Colonic mucosa (tissue), 4 donors: ENCODE data around the gene FOXP1. TPM values are rescaled to one million over a fixed set of nuclear protein-coding genes. Genes with fewer than 3 reads are reported as not detected.

Experiments
- DNase-seq: peaks from one replicate; pipeline ENCODE4 v3.0.0-alpha.2; 2020
- H3K27ac ChIP-seq: fragments of 200-600 bp; one replicate; pipeline ENCODE4 v1.8.0; 2021
- H3K27me3 ChIP-seq: fragments of 200-600 bp; one replicate; pipeline ENCODE4 v1.8.0; 2021
- H3K36me3 ChIP-seq: fragments of 200-600 bp; one replicate; pipeline ENCODE4 v1.8.0; 2021
- H3K4me1 ChIP-seq: fragments of 200-600 bp; one replicate; pipeline ENCODE4 v1.8.0; 2021; ENCODE audit warnings: mild to moderate bottlenecking
- H3K4me3 ChIP-seq: fragments of 200-600 bp; one replicate; pipeline ENCODE4 v1.8.0; 2021
- H3K9ac ChIP-seq, 2 donors: one replicate each; pipeline ENCODE4 v1.7.0; 2013; ENCODE audit warnings: control low read depth in 2 of 2, low read depth in 2 of 2, low read length in 2 of 2
- H3K9me3 ChIP-seq: fragments of 200-600 bp; one replicate; pipeline ENCODE4 v1.8.0; 2021
- intact Hi-C: fragments of 100-400 bp; cut with DNase I; formaldehyde crosslinking; loops from one replicate; pipeline ENCODE4 v1.14.1; 2022
- total RNA-seq, 2 donors: library from RNA; stranded (reverse); fragmentation: NEBNext Ultra II Directional in 1 of 2; extraction: Animal tissue kit (Norgen Biotek cat#: 25700) in 1 of 2; gene quantifications; one replicate each; pipeline ENCODE4 v1.2.1, GENCODE V29; 2021
- TF ChIP-seq, protein P1 (sequence below): fragments of 200-600 bp; IDR thresholded peaks from one replicate; pipeline ENCODE4 v1.8.0; 2022; ENCODE audit warnings: antibody characterized with exemption, mild to moderate bottlenecking
- donor health status: healthy.
- donor health status: DM: no; HTN: no; CAD: no.
- donor health status: DM: no; HTN: no; CAD: no.

The FOXP1 gene
- total RNA-seq, 2 donors from 2014 or later, result 127 to 128 TPM

DNA sequence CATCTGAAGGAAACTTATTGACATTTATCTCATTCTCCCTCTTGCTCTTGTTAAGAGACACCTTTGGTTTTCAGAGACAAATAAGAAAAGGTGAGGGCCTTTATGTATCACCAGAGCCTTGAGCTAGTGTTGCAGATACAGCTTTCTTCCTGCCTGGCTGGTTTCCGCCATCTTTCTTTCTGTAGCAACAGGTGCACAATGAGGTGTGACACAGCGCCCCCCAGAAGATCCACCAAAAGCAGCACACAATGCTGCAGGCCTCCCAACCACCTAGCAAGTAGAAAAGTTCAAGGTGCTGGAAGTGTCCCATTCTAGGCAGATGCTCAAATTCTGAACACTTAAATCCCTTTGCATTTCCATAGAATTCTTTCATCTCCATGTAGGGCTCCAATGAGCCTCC is 106.6 kb downstream of the FOXP1 start:
- H3K27me3 ChIP-seq, result no peaks in the 10 kb centered on the region
- H3K9ac ChIP-seq, result no peak overlapping the region
- DNase-seq, result no peak
- H3K9me3 ChIP-seq, result no peaks in the 10 kb centered on the region
- TF ChIP-seq, protein P1, sequence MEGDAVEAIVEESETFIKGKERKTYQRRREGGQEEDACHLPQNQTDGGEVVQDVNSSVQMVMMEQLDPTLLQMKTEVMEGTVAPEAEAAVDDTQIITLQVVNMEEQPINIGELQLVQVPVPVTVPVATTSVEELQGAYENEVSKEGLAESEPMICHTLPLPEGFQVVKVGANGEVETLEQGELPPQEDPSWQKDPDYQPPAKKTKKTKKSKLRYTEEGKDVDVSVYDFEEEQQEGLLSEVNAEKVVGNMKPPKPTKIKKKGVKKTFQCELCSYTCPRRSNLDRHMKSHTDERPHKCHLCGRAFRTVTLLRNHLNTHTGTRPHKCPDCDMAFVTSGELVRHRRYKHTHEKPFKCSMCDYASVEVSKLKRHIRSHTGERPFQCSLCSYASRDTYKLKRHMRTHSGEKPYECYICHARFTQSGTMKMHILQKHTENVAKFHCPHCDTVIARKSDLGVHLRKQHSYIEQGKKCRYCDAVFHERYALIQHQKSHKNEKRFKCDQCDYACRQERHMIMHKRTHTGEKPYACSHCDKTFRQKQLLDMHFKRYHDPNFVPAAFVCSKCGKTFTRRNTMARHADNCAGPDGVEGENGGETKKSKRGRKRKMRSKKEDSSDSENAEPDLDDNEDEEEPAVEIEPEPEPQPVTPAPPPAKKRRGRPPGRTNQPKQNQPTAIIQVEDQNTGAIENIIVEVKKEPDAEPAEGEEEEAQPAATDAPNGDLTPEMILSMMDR, result no peak
- no peaks in the 10 kb centered on the region for H3K4me1 ChIP-seq
- intact Hi-C loops, result no loop called here
- no peaks in the 10 kb centered on the region for H3K36me3 ChIP-seq
- H3K27ac ChIP-seq, result no peak overlapping the region
- H3K4me3 ChIP-seq, result no peak overlapping the region

DNA sequence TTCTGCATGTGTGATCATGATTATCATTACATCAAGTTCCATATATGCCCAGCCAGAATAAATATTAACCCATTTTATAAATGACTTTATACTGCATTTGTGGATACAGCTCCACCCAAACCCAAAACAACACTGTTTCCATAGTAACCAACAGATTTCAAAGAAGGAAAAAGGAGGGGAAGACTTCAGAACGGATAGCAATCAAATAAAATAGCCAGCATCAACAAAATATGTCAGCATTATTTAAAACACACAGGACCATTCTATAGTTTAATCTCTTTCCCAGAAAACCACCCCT is 114.4 kb downstream of the FOXP1 start:
- Histone ChIP-seq H3K27ac (no peak overlapping the region), H3K4me1 (no peaks in the 10 kb centered on the region), H3K27me3 (no peaks in the 10 kb centered on the region), H3K36me3 (no peaks in the 10 kb centered on the region), H3K9me3 (no peaks in the 10 kb centered on the region), H3K9ac (no peak overlapping the region), H3K4me3 (no peak overlapping the region)
- intact Hi-C loops, result no loop called here
- TF ChIP-seq, protein P1, result no peak
- no peak for DNase-seq

DNA sequence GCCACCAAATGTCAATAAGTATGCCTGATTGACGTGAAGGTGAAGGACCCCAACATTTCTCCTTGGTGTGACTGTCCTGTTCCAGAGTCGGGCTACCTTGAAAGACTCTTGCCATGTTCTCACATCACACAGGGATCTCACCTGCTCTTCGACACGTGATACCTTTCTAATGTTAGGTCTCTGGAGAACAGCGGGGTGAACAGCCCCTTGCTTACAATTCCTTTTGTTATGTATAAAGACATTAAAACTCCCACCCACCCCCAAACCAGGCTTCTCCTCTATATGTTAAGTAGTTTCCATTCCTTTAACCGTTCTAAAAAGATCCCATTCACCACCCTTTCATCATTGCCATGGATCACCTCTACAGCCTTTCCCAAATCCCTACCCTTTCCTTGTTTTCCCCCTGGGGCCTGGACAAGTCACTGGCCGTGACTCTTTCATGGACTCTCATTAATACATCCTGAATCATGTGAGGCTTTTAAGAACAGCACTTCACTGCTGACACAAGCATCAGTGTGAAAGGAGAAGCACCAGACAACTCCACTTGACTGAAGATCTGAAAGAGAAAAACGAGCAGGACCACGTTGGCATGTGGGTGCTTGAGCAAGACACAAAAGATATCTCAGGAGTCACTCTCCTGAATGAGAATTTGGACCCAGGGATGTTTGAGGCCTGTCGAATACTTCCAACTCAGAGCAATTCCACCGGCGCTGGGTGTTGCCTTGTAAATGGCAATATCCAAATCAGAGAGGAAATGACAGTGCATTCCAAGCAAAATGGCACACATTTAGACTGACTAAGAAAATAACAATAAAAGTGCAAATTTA is 115.0 kb downstream of the FOXP1 start:
- no peak for DNase-seq

DNA sequence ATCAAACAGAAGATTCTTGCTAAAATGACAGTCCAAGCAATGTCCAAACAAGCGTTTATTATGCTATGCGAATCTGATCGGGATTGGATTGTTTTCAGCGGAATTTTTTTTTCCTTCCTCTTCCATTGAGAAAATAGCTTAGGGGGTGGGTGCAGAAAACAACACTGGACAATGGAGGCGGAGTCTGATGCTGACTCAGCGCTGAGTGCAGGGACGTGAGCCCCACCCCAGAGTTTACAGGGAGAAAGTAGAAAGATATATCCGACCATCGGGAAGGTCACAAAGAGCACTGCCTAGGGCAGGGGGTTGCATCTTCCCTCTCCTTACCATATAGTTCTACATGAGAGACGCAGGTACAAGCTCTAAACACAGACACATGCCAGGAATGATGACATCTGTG is 117.0 kb downstream of the FOXP1 start:
- intact Hi-C loops, result no loop called here
- Histone ChIP-seq H3K9me3 (no peaks in the 10 kb centered on the region), H3K9ac (no peak overlapping the region), H3K27ac (no peak overlapping the region), H3K36me3 (no peaks in the 10 kb centered on the region), H3K27me3 (no peaks in the 10 kb centered on the region), H3K4me1 (no peaks in the 10 kb centered on the region), H3K4me3 (no peak overlapping the region)
- peak; percentile 75 for DNase-seq
- TF ChIP-seq, protein P1, result no peak

More for the DNA sequence above, 115.0 kb downstream of the FOXP1 start:
- Histone ChIP-seq H3K4me3 (no peak overlapping the region), H3K36me3 (no peaks in the 10 kb centered on the region), H3K9me3 (no peaks in the 10 kb centered on the region), H3K27ac (no peak overlapping the region), H3K4me1 (no peaks in the 10 kb centered on the region), H3K9ac (no peak overlapping the region), H3K27me3 (no peaks in the 10 kb centered on the region)
- TF ChIP-seq, protein P1, result no peak
- intact Hi-C loops, result no loop called here

DNA sequence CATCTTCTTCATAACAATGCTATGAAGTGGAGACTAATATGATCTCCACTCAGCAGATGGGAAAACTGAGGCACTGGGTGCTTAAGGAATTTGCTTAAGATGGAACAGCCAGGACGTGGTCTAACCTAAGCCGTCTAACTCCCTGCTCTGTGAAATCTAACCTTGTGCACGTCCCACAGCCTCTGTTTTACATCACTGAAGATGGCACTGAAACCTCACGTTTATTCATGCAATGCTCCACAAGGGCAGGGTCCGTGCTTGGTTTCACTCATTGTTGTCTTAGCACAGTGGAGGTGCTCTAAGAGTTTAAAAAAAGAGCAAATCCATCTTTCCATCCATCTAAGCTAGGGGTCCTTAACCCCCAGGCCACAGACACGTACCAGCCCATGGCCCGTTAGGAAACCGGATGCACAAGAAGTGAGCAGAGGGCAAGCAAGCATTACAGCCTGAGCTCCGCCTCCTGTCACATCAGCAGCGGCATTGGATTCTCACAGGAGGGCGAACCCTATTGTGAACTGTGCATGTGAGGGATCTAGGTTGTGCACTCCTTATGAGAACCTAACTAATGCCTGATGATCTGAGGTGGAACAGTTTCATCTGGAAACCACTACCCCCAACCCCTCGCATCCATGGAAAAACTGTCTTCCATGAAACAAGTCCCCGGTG is 118.0 kb downstream of the FOXP1 start:
- Histone ChIP-seq H3K27ac (no peak overlapping the region), H3K27me3 (no peaks in the 10 kb centered on the region), H3K9ac (no peak overlapping the region), H3K36me3 (no peaks in the 10 kb centered on the region), H3K4me1 (no peaks in the 10 kb centered on the region), H3K4me3 (no peak overlapping the region), H3K9me3 (no peaks in the 10 kb centered on the region)
- TF ChIP-seq, protein P1, result no peak
- no peak for DNase-seq
- intact Hi-C loops, result no loop called here
